ENCODE measurements around the gene PTPN3. TPM values are rescaled to one million over a fixed set of nuclear protein-coding genes. Genes with fewer than 3 reads are reported as not detected.

Gene PTPN3
- total and polyA plus RNA-seq, 5 donors from 2014 or later = 0.03 to 0.47 (median 0.21) TPM; not detected in 1

GRCh38 chr9:109439378-109440116 lies 58.6 kb downstream of the PTPN3 start:
- Mint-ChIP-seq H3K4me1 (peaks cover 0 to 15% (median 2%) of the 10 kb centered on the region in 4 donors), H3K36me3 (no peaks in the 10 kb centered on the region), H3K9me3 (no peaks in the 10 kb centered on the region), H3K27ac (no peak overlapping the region), H3K27me3 (peaks cover 18% of the 10 kb centered on the region), H3K4me3 (no peak overlapping the region)
- Histone ChIP-seq H3K27ac (ENCODE audit: insufficient read depth, low read length, poor library complexity, severe bottlenecking) (no peak overlapping the region), H3K4me1 (ENCODE audit: control insufficient read depth, insufficient read depth, low read length, poor library complexity, severe bottlenecking) (no peaks in the 10 kb centered on the region), H3K36me3 (ENCODE audit: control insufficient read depth, insufficient read depth, low read length) (no peaks in the 10 kb centered on the region), H3K27me3 (ENCODE audit: control insufficient read depth, insufficient read depth, low read length) (peaks cover 12% of the 10 kb centered on the region), H3K9me3 (ENCODE audit: control insufficient read depth in 2 of 2, low read length in 2 of 2) (no peaks in the 10 kb centered on the region), H3K4me3 (ENCODE audit: low read depth, low read length) (no peak overlapping the region)
- DNase-seq = no peak
- no peak for ATAC-seq (ENCODE audit: low read depth in 2 of 2)

GRCh38 chr9:109437286-109437685 lies 60.8 kb downstream of the PTPN3 start:
- ATAC-seq (ENCODE audit: low read depth in 2 of 2) (no peak), DNase-seq (no peak)
- Mint-ChIP-seq H3K4me1 (peaks cover 0 to 15% (median 2%) of the 10 kb centered on the region in 4 donors), H3K4me3 (no peak overlapping the region), H3K27me3 (peaks cover 13% of the 10 kb centered on the region), H3K27ac (no peak overlapping the region), H3K36me3 (no peaks in the 10 kb centered on the region), H3K9me3 (no peaks in the 10 kb centered on the region)
- Histone ChIP-seq H3K9me3 (ENCODE audit: control insufficient read depth in 2 of 2, low read length in 2 of 2) (no peaks in the 10 kb centered on the region), H3K27ac (ENCODE audit: insufficient read depth, low read length, poor library complexity, severe bottlenecking) (no peak overlapping the region), H3K4me1 (ENCODE audit: control insufficient read depth, insufficient read depth, low read length, poor library complexity, severe bottlenecking) (no peaks in the 10 kb centered on the region), H3K36me3 (ENCODE audit: control insufficient read depth, insufficient read depth, low read length) (no peaks in the 10 kb centered on the region), H3K27me3 (ENCODE audit: control insufficient read depth, insufficient read depth, low read length) (peaks cover 10% of the 10 kb centered on the region), H3K4me3 (ENCODE audit: low read depth, low read length) (no peak overlapping the region)

GRCh38 chr9:109436071-109436470 lies 62.0 kb downstream of the PTPN3 start:
- H3K27me3 ChIP-seq (ENCODE audit: control insufficient read depth, insufficient read depth, low read length) = peaks cover 10% of the 10 kb centered on the region
- H3K4me1 ChIP-seq (ENCODE audit: control insufficient read depth, insufficient read depth, low read length, poor library complexity, severe bottlenecking) = no peaks in the 10 kb centered on the region
- no peaks in the 10 kb centered on the region for H3K9me3 ChIP-seq (ENCODE audit: control insufficient read depth in 2 of 2, low read length in 2 of 2)
- ATAC-seq (ENCODE audit: low read depth in 2 of 2) (no peak), DNase-seq (no peak)
- H3K36me3 ChIP-seq (ENCODE audit: control insufficient read depth, insufficient read depth, low read length) = no peaks in the 10 kb centered on the region
- Mint-ChIP-seq H3K4me1 (peaks cover 0 to 15% (median 2%) of the 10 kb centered on the region in 4 donors), H3K27ac (no peak overlapping the region), H3K27me3 (peaks cover 11% of the 10 kb centered on the region), H3K4me3 (no peak overlapping the region), H3K36me3 (no peaks in the 10 kb centered on the region), H3K9me3 (no peaks in the 10 kb centered on the region)
- no peak overlapping the region for H3K4me3 ChIP-seq (ENCODE audit: low read depth, low read length)
- H3K27ac ChIP-seq (ENCODE audit: insufficient read depth, low read length, poor library complexity, severe bottlenecking) = no peak overlapping the region

- H3K27me3 Mint-ChIP-seq = peaks cover 10% of the 10 kb centered on the region
- Histone ChIP-seq H3K36me3 (ENCODE audit: control insufficient read depth, insufficient read depth, low read length) (no peaks in the 10 kb centered on the region), H3K9me3 (ENCODE audit: control insufficient read depth in 2 of 2, low read length in 2 of 2) (no peaks in the 10 kb centered on the region), H3K4me1 (ENCODE audit: control insufficient read depth, insufficient read depth, low read length, poor library complexity, severe bottlenecking) (no peaks in the 10 kb centered on the region), H3K4me3 (ENCODE audit: low read depth, low read length) (no peak overlapping the region), H3K27ac (ENCODE audit: insufficient read depth, low read length, poor library complexity, severe bottlenecking) (no peak overlapping the region), H3K27me3 (ENCODE audit: control insufficient read depth, insufficient read depth, low read length) (peaks cover 7% of the 10 kb centered on the region)
- H3K27ac Mint-ChIP-seq = no peak overlapping the region
- H3K36me3 Mint-ChIP-seq = no peaks in the 10 kb centered on the region
- no peaks in the 10 kb centered on the region for H3K9me3 Mint-ChIP-seq
- H3K4me3 Mint-ChIP-seq = no peak overlapping the region
- ATAC-seq (ENCODE audit: low read depth in 2 of 2) (no peak), DNase-seq (no peak)
- H3K4me1 Mint-ChIP-seq = no peaks in the 10 kb centered on the region
Observed at GRCh38 chr9:109433476-109433875, 64.6 kb downstream of the PTPN3 start.

- Mint-ChIP-seq H3K36me3 (no peaks in the 10 kb centered on the region), H3K27me3 (peaks cover 10% of the 10 kb centered on the region), H3K4me1 (no peaks in the 10 kb centered on the region), H3K4me3 (no peak overlapping the region), H3K27ac (no peak overlapping the region), H3K9me3 (no peaks in the 10 kb centered on the region)
- H3K27me3 ChIP-seq (ENCODE audit: control insufficient read depth, insufficient read depth, low read length) = peaks cover 1% of the 10 kb centered on the region
- ATAC-seq (ENCODE audit: low read depth in 2 of 2) (no peak), DNase-seq (no peak)
- no peaks in the 10 kb centered on the region for H3K9me3 ChIP-seq (ENCODE audit: control insufficient read depth in 2 of 2, low read length in 2 of 2)
- no peak overlapping the region for H3K27ac ChIP-seq (ENCODE audit: insufficient read depth, low read length, poor library complexity, severe bottlenecking)
- no peaks in the 10 kb centered on the region for H3K36me3 ChIP-seq (ENCODE audit: control insufficient read depth, insufficient read depth, low read length)
- no peaks in the 10 kb centered on the region for H3K4me1 ChIP-seq (ENCODE audit: control insufficient read depth, insufficient read depth, low read length, poor library complexity, severe bottlenecking)
- no peak overlapping the region for H3K4me3 ChIP-seq (ENCODE audit: low read depth, low read length)
Observed at GRCh38 chr9:109430231-109430630, 67.9 kb downstream of the PTPN3 start.

- H3K4me1 ChIP-seq (ENCODE audit: control insufficient read depth, insufficient read depth, low read length, poor library complexity, severe bottlenecking) = no peaks in the 10 kb centered on the region
- no peak overlapping the region for H3K27ac ChIP-seq (ENCODE audit: insufficient read depth, low read length, poor library complexity, severe bottlenecking)
- Mint-ChIP-seq H3K4me1 (no peaks in the 10 kb centered on the region), H3K27me3 (peaks cover 10% of the 10 kb centered on the region), H3K27ac (no peak overlapping the region), H3K4me3 (no peak overlapping the region), H3K36me3 (no peaks in the 10 kb centered on the region), H3K9me3 (no peaks in the 10 kb centered on the region)
- H3K27me3 ChIP-seq (ENCODE audit: control insufficient read depth, insufficient read depth, low read length) = peaks cover 1% of the 10 kb centered on the region
- H3K4me3 ChIP-seq (ENCODE audit: low read depth, low read length) = no peak overlapping the region
- DNase-seq (no peak), ATAC-seq (ENCODE audit: low read depth in 2 of 2) (no peak)
- no peaks in the 10 kb centered on the region for H3K9me3 ChIP-seq (ENCODE audit: control insufficient read depth in 2 of 2, low read length in 2 of 2)
- no peaks in the 10 kb centered on the region for H3K36me3 ChIP-seq (ENCODE audit: control insufficient read depth, insufficient read depth, low read length)
Observed at GRCh38 chr9:109428854-109429253, 69.3 kb downstream of the PTPN3 start.

- no peaks in the 10 kb centered on the region for H3K36me3 Mint-ChIP-seq
- H3K4me1 ChIP-seq (ENCODE audit: control insufficient read depth, insufficient read depth, low read length, poor library complexity, severe bottlenecking) = no peaks in the 10 kb centered on the region
- no peak overlapping the region for H3K27ac Mint-ChIP-seq
- no peak overlapping the region for H3K4me3 Mint-ChIP-seq
- ATAC-seq (ENCODE audit: low read depth in 2 of 2) (no peak), DNase-seq (no peak)
- H3K4me3 ChIP-seq (ENCODE audit: low read depth, low read length) = no peak overlapping the region
- H3K9me3 Mint-ChIP-seq = no peaks in the 10 kb centered on the region
- H3K36me3 ChIP-seq (ENCODE audit: control insufficient read depth, insufficient read depth, low read length) = no peaks in the 10 kb centered on the region
- H3K9me3 ChIP-seq (ENCODE audit: control insufficient read depth in 2 of 2, low read length in 2 of 2) = no peaks in the 10 kb centered on the region
- no peak overlapping the region for H3K27ac ChIP-seq (ENCODE audit: insufficient read depth, low read length, poor library complexity, severe bottlenecking)
- H3K27me3 Mint-ChIP-seq = peaks cover 10% of the 10 kb centered on the region
- peaks cover 1% of the 10 kb centered on the region for H3K27me3 ChIP-seq (ENCODE audit: control insufficient read depth, insufficient read depth, low read length)
- H3K4me1 Mint-ChIP-seq = no peaks in the 10 kb centered on the region
Observed at GRCh38 chr9:109427886-109428285, 70.2 kb downstream of the PTPN3 start.

Measured in CD4-positive, CD25-positive, alpha-beta regulatory T cell (primary cell).